Activated CD8-positive, alpha-beta memory T cell treated with anti-CD3 and anti-CD28 coated beads for 48 hours (primary cell): Measurements from ENCODE around the gene SMOC2.

Experiments
- DNase-seq, 3 experiments: peaks; one replicate each; pipeline ENCODE4 v3.0.0-alpha.2; 2020; ENCODE audit warnings: low read depth in 2 of 3, low spot score in 2 of 3

The SMOC2 gene

GRCh38 chr6:168440520-168441433 is at the start of gene SMOC2:
SMOC2 (plus strand) TSS chr6:168441184; CDS start chr6:168441371, 187 bp downstream.
- no peak for DNase-seq

- no peak for DNase-seq
Observed at GRCh38 chr6:168393126-168393870, 47.7 kb upstream of the SMOC2 start.

DNA sequence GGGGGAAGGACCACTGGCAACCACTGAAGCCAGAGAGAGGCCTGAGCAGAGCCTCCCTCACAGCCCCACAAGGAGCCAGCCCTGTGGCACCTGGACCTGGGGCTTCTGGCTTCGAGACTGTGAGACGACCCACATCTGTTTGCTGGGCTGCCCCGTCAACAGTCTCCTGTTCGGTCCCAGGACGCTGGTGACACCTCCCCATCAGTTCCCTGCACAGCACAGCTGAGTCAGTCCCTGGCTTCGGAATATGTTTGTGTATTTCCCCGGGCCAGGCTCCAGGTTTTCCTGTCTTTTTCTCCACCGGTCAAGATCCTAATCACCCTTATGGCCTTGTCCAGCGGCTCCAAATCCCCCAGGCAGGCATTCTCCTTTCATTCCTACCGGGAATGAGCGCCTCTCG is 46.4 kb upstream of the SMOC2 start:
- DNase-seq: no peak

- no peak for DNase-seq
Observed at GRCh38 chr6:168395983-168396382, 45.0 kb upstream of the SMOC2 start.

DNA sequence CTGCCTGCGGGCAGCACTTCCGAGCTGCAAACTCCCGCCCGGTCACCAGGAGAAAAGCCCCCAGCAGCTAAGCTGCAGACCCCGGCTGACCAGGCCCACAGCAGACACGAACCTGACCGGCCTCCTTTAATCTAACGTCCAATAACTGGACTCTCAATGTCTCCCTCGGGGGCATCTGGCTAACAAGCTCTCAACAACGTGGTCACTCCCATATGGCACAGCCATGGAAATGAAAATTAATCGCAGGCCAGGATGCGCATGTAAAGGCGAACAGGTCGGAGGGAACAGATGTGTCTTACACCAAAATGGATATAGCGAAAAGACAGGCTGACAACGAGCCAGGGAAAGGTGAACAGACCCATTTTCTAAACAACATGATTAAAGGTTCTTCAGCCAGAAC is 44.4 kb upstream of the SMOC2 start:
- no peak for DNase-seq

GRCh38 chr6:168397012-168397411 is 44.0 kb upstream of the SMOC2 start:
- DNase-seq: no peak

- no peak for DNase-seq
Observed at GRCh38 chr6:168400037-168400436, 40.9 kb upstream of the SMOC2 start.

GRCh38 chr6:168403370-168404005 is 37.5 kb upstream of the SMOC2 start:
- no peak for DNase-seq

GRCh38 chr6:168404560-168404959 is 36.4 kb upstream of the SMOC2 start:
- DNase-seq: no peak

- DNase-seq: no peak
Observed at GRCh38 chr6:168407842-168408241, 33.1 kb upstream of the SMOC2 start.

DNA sequence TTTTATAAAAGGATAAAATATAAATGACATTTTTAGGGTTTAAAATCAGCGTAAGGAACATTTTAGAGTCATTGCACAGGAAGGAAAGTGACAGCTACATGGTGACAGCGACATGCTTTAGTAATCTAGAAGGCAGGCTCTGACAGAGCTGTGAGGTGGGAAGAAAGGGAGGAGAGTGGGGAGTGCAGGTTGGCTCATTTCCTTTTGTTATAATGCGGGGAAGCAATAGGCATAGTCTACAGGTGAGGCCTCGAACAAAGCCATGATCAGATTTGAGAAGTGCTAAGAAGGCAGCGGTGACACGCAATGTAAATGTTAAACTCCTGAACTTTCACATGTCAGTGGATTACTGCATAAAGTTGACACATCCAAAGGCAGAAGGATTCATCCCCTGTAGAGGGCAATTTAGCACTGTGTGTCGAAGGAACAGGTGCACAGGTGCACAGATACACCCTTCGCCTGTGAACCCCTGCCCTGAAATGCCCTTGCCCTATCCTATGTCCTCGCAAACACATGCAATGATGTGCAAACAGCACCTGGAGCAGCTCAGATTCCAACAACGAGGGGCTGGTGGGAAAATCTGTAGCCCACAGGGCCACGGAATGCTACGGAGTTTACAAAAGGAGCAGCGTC is 32.4 kb upstream of the SMOC2 start:
- no peak for DNase-seq

DNA sequence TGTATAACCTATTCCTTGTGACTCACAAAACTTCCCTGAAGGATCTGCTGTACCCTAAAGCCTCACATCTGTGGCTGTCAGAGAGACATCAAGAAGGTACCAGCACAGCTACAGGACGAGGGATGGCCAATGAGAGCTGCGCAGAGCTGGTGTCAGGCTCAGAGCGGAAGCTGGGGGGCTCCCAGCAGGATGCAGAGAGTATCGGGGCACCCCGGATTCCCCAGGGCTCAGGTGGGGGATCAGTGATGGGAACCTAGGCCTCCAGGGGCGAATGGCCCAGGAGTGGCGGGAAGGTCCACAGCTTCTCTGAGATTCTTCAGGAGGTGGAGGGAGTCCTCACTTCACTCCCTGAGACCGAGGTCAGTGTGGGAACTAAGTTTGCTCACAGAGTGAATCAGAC is 30.9 kb upstream of the SMOC2 start:
- no peak for DNase-seq

DNA sequence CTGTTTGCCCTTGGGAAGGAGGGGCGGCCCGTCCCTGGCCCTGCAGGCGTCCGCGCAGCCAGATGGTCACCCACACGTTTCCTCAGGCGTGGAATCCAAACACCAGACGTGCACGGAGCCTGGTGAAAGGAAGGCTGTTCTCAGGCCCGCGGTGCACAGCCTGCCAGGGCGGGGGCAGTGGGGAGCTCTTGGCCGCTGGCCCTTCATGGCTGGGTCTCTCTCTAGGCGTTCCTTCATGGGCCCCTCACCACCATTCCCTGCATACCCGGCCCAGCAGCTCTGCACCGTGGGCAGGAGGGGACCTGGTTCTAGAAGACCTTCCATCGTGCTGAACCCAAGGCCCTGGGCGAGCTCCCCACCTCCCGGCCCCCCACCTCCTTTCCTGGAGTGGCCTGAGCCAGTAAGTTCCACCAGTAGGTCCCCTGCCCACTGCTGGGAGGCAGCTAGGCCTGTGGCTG is 30.4 kb upstream of the SMOC2 start:
- DNase-seq: no peak

- DNase-seq: no peak
Observed at GRCh38 chr6:168411130-168411529, 29.9 kb upstream of the SMOC2 start.

DNA sequence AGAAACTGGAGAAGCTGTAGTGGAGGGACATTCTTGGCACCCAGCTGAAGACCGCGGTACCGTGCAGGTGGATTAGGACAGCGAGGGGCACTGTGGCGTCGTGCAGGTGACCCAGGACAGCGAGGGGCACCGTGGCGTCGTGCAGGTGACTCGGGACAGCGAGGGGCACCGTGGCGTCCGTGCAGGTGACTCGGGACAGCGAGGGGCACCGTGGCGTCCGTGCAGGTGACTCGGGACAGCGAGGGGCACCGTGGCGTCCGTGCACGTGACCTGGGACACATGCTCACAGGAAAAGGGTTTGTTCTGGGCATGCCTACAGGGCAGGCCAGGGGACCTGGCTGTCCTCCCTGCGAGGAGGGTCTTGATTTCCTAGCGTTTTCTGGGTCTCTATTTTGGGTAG is 29.2 kb upstream of the SMOC2 start:
- no peak for DNase-seq

DNA sequence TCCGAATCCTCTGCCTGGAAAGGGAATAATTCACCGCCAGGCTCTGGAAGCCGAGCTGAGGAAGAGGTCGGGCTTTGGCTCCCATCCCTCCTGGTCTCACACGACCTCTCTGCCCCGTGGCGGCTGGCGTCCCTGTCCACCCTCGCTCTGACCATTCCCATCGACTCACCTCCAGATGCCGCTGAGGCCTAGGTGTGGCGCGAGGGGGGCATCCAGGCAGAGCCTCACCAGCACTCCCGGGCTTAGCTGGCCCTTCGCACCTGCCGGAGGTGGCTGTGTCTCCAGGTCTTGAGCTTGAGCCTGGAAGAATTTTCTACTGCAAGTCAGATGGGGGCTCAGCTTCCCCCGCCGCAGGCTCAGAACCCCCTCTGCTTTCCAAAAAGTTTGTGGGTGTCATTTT is 28.5 kb upstream of the SMOC2 start:
- DNase-seq: no peak

GRCh38 chr6:168413018-168413720 is 27.8 kb upstream of the SMOC2 start:
- no peak for DNase-seq

- no peak for DNase-seq
Observed at GRCh38 chr6:168413856-168414255, 27.1 kb upstream of the SMOC2 start.

DNA sequence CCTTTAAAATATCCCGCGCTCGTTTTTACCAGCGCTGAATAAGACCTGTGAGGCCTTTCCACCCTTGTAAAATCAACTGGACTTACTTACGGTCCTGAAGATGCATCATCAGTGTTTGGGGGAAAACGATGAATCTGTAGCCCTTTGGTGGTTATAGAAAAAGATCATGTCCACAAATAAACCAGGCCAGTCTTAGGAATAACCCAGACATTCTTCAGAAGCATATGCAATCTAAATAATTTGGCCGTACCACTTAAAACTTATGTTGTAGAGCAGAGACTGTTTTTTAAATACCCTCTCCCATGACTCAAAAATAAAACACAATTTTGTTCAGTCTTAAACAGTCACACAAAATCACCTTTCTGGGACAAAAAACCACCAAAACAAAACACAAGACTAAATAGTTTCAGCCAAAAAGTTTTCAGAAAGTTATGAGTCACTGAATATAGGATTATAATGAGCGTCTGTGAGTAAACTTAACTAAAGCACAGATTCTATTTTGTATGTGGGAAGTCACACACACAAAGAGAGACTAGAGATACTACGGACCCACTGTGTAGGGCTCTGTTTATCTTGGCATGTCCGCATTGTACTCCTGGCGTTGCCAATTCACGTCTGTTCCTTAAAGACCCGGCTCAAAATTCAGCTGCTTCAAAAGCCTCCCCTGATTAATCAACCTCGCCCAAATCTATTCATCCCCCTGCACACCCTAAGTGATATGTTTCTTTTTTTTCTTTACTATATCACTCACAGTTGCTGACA is 26.5 kb upstream of the SMOC2 start:
- DNase-seq: no peak
